Glutamatergic neuron (in vitro differentiated cells): ENCODE results near the gene AP2B1. TPM values are rescaled to one million over a fixed set of nuclear protein-coding genes. Genes with fewer than 3 reads are reported as not detected.

Experiments used
- DNase-seq: peaks from one replicate; pipeline ENCODE4 v3.0.0; 2022
- H3K27ac Mint-ChIP-seq: one replicate; pipeline ENCODE4 v1.8.0; 2020; ENCODE audit warnings: mild to moderate bottlenecking, mixed read lengths, inconsistent platforms; ENCODE audit not compliant: unreplicated experiment
- H3K27me3 Mint-ChIP-seq: one replicate; pipeline ENCODE4 v1.8.0; 2020; ENCODE audit warnings: mild to moderate bottlenecking, moderate library complexity, mixed read lengths, inconsistent platforms; ENCODE audit not compliant: unreplicated experiment
- H3K36me3 Mint-ChIP-seq: one replicate; pipeline ENCODE4 v1.8.0; 2020; ENCODE audit warnings: mild to moderate bottlenecking, mixed read lengths, inconsistent platforms; ENCODE audit not compliant: unreplicated experiment
- H3K4me1 Mint-ChIP-seq: one replicate; pipeline ENCODE4 v1.8.0; 2020; ENCODE audit warnings: mild to moderate bottlenecking, low read depth, mixed read lengths, inconsistent platforms; ENCODE audit not compliant: unreplicated experiment
- H3K4me3 Mint-ChIP-seq: one replicate; pipeline ENCODE4 v1.8.0; 2020; ENCODE audit warnings: mild to moderate bottlenecking, mixed read lengths, inconsistent platforms; ENCODE audit not compliant: unreplicated experiment
- H3K9me3 Mint-ChIP-seq: one replicate; pipeline ENCODE4 v1.8.0; 2020; ENCODE audit warnings: mild to moderate bottlenecking, moderate library complexity, mixed read lengths, inconsistent platforms; ENCODE audit not compliant: unreplicated experiment
- CTCF ChIP-seq: fragments of 200-600 bp; sonication (generic); IDR thresholded peaks from one replicate; pipeline ENCODE4 v1.5.0; 2021; ENCODE audit not compliant: partially characterized antibody, unreplicated experiment
- total RNA-seq: library from RNA; stranded (reverse); fragmentation: NEBNext Ultra II Directional; extraction: Animal tissue kit (Norgen Biotek cat#: 25700); gene quantifications from one replicate; pipeline ENCODE4 v1.2.1, GENCODE V29; 2021; ENCODE audit not compliant: unreplicated experiment

Gene AP2B1
- total RNA-seq, 1 donor from 2014 or later = 316 TPM

GRCh38 chr17:35578929-35579432 lies 8.1 kb upstream of the AP2B1 start:
- no peaks in the 10 kb centered on the region for H3K9me3 Mint-ChIP-seq
- H3K4me1 Mint-ChIP-seq = peaks cover 5% of the 10 kb centered on the region
- no peaks in the 10 kb centered on the region for H3K36me3 Mint-ChIP-seq
- no peak for DNase-seq
- peak overlapping the region; percentile 97 for H3K4me3 Mint-ChIP-seq
- no peak for TF ChIP-seq CTCF
- peak overlapping the region; percentile 89 for H3K27ac Mint-ChIP-seq
- H3K27me3 Mint-ChIP-seq = peaks cover 3% of the 10 kb centered on the region

GRCh38 chr17:35584061-35584460 lies 3.1 kb upstream of the AP2B1 start:
- Mint-ChIP-seq H3K9me3 (peaks cover 14% of the 10 kb centered on the region), H3K27me3 (peaks cover 13% of the 10 kb centered on the region), H3K4me1 (peaks cover 11% of the 10 kb centered on the region), H3K36me3 (no peaks in the 10 kb centered on the region), H3K27ac (no peak overlapping the region), H3K4me3 (no peak overlapping the region)
- no peak for TF ChIP-seq CTCF
- no peak for DNase-seq

DNA sequence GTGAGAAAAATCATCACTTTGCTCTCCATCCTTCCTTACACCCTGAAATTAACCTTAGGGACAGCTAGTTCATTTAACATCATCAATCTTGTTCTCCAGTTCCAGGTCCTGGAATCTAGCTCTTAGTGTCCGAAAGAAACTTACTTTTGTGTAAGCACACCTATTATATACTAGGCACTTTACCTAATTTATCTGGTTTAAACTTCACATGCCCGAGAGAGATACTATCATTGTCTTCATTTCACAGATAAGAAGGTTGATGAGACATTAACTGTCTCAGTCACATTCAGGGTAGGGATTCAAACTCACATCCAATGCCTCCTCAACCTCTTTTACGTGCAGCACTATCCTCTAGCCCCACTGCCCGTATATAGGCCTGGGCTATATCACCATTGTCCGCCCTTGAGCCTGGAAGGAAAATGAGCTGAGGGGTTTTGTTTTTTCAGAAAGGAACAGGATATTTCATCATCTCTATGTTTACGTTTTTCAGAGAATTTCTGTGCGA lies 501 bp upstream of the AP2B1 start:
- Mint-ChIP-seq H3K27ac (peak overlapping the region; percentile 100), H3K36me3 (no peaks in the 10 kb centered on the region), H3K4me1 (peaks cover 14% of the 10 kb centered on the region), H3K27me3 (peaks cover 13% of the 10 kb centered on the region), H3K9me3 (peaks cover 14% of the 10 kb centered on the region), H3K4me3 (peak overlapping the region; percentile 100)
- TF ChIP-seq CTCF = no peak
- DNase-seq = no peak

- Mint-ChIP-seq H3K9me3 (peaks cover 14% of the 10 kb centered on the region), H3K27ac (peak overlapping the region; percentile 100), H3K4me3 (peak overlapping the region; percentile 100), H3K27me3 (peaks cover 13% of the 10 kb centered on the region), H3K36me3 (no peaks in the 10 kb centered on the region), H3K4me1 (peaks cover 14% of the 10 kb centered on the region)
- no peak for DNase-seq
- TF ChIP-seq CTCF = no peak
Measured at GRCh38 chr17:35588196-35588920, 1.2 kb downstream of the AP2B1 start.

DNA sequence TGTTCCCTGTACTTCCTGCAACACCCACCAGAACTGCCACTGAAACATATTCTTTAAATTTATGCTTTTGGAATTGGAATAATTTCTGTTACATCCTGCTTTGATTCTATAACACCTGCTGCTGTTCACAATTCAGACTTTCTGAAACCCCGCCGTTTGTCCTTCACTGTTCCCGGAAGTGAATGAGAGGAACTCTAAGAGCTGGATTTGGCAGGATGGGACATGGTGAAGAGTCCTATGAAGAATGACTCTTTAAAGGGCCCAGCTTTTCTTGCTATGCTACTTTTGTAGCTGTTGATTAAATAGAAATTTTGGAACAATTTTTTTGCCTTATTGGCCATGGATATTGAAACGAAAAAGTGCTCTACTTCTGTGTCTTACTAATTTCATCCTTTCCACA lies 8.9 kb downstream of the AP2B1 start:
- DNase-seq = no peak
- Mint-ChIP-seq H3K36me3 (no peaks in the 10 kb centered on the region), H3K27ac (no peak overlapping the region), H3K27me3 (peaks cover 2% of the 10 kb centered on the region), H3K4me3 (no peak overlapping the region), H3K9me3 (no peaks in the 10 kb centered on the region), H3K4me1 (no peaks in the 10 kb centered on the region)
- TF ChIP-seq CTCF = no peak
